Smooth muscle cell (in vitro differentiated cells): Measurements from ENCODE around the gene ROBO1. TPM values are rescaled to one million over a fixed set of nuclear protein-coding genes. Genes with fewer than 3 reads are reported as not detected.

Experiments used
- DNase-seq: peaks from one replicate; lab custom pipeline; 2025; ENCODE audit not compliant: unreplicated experiment; lab: John Stamatoyannopoulos, UW
- H2AFZ ChIP-seq: fragments of 200-600 bp; sonication (generic); 2 replicates; pipeline ENCODE4 v1.6.0; 2016; ENCODE audit warnings: antibody characterized with exemption, low read depth, mild to moderate bottlenecking
- H3F3A ChIP-seq: fragments of 200-600 bp; sonication (generic); 2 replicates; pipeline ENCODE4 v1.6.0; 2017; ENCODE audit warnings: antibody characterized with exemption, low read depth
- H3K27ac ChIP-seq: fragments of 200-600 bp; sonication (generic); 2 replicates; pipeline ENCODE4 v1.5.1; 2016; ENCODE audit warnings: low read depth, mild to moderate bottlenecking
- H3K27me3 ChIP-seq: fragments of 200-600 bp; sonication (generic); 2 replicates; pipeline ENCODE4 v1.6.1; 2016; ENCODE audit warnings: low read depth, mild to moderate bottlenecking
- H3K36me3 ChIP-seq: fragments of 200-600 bp; sonication (generic); 2 replicates; pipeline ENCODE4 v1.5.1; 2016; ENCODE audit warnings: low read depth
- H3K4me1 ChIP-seq: fragments of 200-600 bp; sonication (generic); 2 replicates; pipeline ENCODE4 v1.5.1; 2016; ENCODE audit warnings: low read depth
- H3K4me2 ChIP-seq: fragments of 200-600 bp; sonication (generic); 2 replicates; pipeline ENCODE4 v1.6.0; 2016; ENCODE audit warnings: mild to moderate bottlenecking
- H3K4me3 ChIP-seq: fragments of 200-600 bp; sonication (generic); 2 replicates; pipeline ENCODE4 v1.5.1; 2016; ENCODE audit warnings: mild to moderate bottlenecking
- H3K79me2 ChIP-seq: fragments of 200-600 bp; sonication (generic); 2 replicates; pipeline ENCODE4 v1.6.0; 2016; ENCODE audit warnings: low read depth, mild to moderate bottlenecking
- H3K9ac ChIP-seq: fragments of 200-600 bp; sonication (generic); 2 replicates; pipeline ENCODE4 v1.6.0; 2016; ENCODE audit warnings: low read depth
- H3K9me3 ChIP-seq: fragments of 200-600 bp; sonication (generic); replicated peaks from 2 replicates; pipeline ENCODE4 v1.5.1; 2016; ENCODE audit warnings: low read depth
- H4K20me1 ChIP-seq: fragments of 200-600 bp; sonication (generic); 2 replicates; pipeline ENCODE4 v1.6.0; 2016; ENCODE audit warnings: low read depth
- CTCF ChIP-seq: fragments of 200-600 bp; sonication (generic); IDR thresholded peaks from 2 replicates; pipeline ENCODE4 v1.5.1; 2017; ENCODE audit warnings: borderline replicate concordance, mild to moderate bottlenecking, antibody characterized with exemption; ENCODE audit not compliant: insufficient read depth, poor library complexity, severe bottlenecking
- WGBS: methylation state at CpG from one replicate; pipeline ENCODE4 v1.1.7; 2016; ENCODE audit warnings: low lambda C conversion rate; 5-methylcytosine and 5-hydroxymethylcytosine counted together
- polyA plus RNA-seq: library from polyadenylated mRNA; unstranded; fragments of >200 nt; fragmentation: Nextera tagmentation; extraction: Ambion mirVana; gene quantifications from 2 replicates; pipeline ENCODE4 v1.2.1, GENCODE V29; 2016
- total RNA-seq: library from RNA; depleted of rRNA; stranded (reverse); fragments of >200 nt; gene quantifications from 2 replicates; pipeline ENCODE4 v1.2.3, GENCODE V29; 2014

The ROBO1 gene
- total and polyA plus RNA-seq, 2 experiments from 2014 or later = 30.5 to 79.5 TPM

- no peak for TF ChIP-seq CTCF
- no peak overlapping the region for H3K27ac ChIP-seq
- H3K9me3 ChIP-seq = no peaks in the 10 kb centered on the region
- H3K4me3 ChIP-seq = no peak overlapping the region
- no peaks in the 10 kb centered on the region for H3K36me3 ChIP-seq
- H3K9ac ChIP-seq = no peak overlapping the region
- H4K20me1 ChIP-seq = no peaks in the 10 kb centered on the region
- no peak for DNase-seq
- H3K4me1 ChIP-seq = no peaks in the 10 kb centered on the region
- H3K27me3 ChIP-seq = no peaks in the 10 kb centered on the region
- H3K4me2 ChIP-seq = no peak overlapping the region
- H3K79me2 ChIP-seq = no peaks in the 10 kb centered on the region
- no peaks in the 10 kb centered on the region for H3F3A ChIP-seq
- no peak overlapping the region for H2AFZ ChIP-seq
Observed at GRCh38 chr3:79587150-79587549, 180.6 kb downstream of the ROBO1 start.

GRCh38 chr3:79586232-79586631 lies 181.6 kb downstream of the ROBO1 start:
- Histone ChIP-seq H3K4me3 (no peak overlapping the region), H3K4me2 (no peak overlapping the region), H3K36me3 (no peaks in the 10 kb centered on the region), H3K27ac (no peak overlapping the region), H3K79me2 (no peaks in the 10 kb centered on the region), H3K4me1 (no peaks in the 10 kb centered on the region), H2AFZ (no peak overlapping the region), H3K9me3 (no peaks in the 10 kb centered on the region), H3F3A (no peaks in the 10 kb centered on the region), H4K20me1 (no peaks in the 10 kb centered on the region), H3K9ac (no peak overlapping the region), H3K27me3 (no peaks in the 10 kb centered on the region)
- DNase-seq = no peak
- no peak for TF ChIP-seq CTCF

GRCh38 chr3:79572930-79573329 lies 194.9 kb downstream of the ROBO1 start:
- H3K4me1 ChIP-seq = no peaks in the 10 kb centered on the region
- no peaks in the 10 kb centered on the region for H3K36me3 ChIP-seq
- no peak overlapping the region for H3K4me2 ChIP-seq
- no peaks in the 10 kb centered on the region for H3K9me3 ChIP-seq
- WGBS = 87% methylated on average over 7 of the region's 7 CpGs
- no peak for TF ChIP-seq CTCF
- H3F3A ChIP-seq = no peaks in the 10 kb centered on the region
- no peak overlapping the region for H3K4me3 ChIP-seq
- no peaks in the 10 kb centered on the region for H3K27me3 ChIP-seq
- H3K27ac ChIP-seq = no peak overlapping the region
- no peak overlapping the region for H3K9ac ChIP-seq
- no peaks in the 10 kb centered on the region for H4K20me1 ChIP-seq
- H3K79me2 ChIP-seq = no peaks in the 10 kb centered on the region
- DNase-seq = no peak
- H2AFZ ChIP-seq = no peak overlapping the region

- 89% methylated on average over 10 of the region's 10 CpGs for WGBS
Observed at GRCh38 chr3:79568938-79569337, 198.9 kb downstream of the ROBO1 start.

More at GRCh38 chr3:79568938-79569337, 198.9 kb downstream of the ROBO1 start:
- Histone ChIP-seq H3K27me3 (no peaks in the 10 kb centered on the region), H3K9ac (no peak overlapping the region), H3K36me3 (no peaks in the 10 kb centered on the region), H3K4me1 (no peaks in the 10 kb centered on the region), H3K79me2 (no peaks in the 10 kb centered on the region), H3K9me3 (no peaks in the 10 kb centered on the region), H3F3A (no peaks in the 10 kb centered on the region), H3K4me3 (no peak overlapping the region), H3K4me2 (no peak overlapping the region), H3K27ac (no peak overlapping the region), H4K20me1 (no peaks in the 10 kb centered on the region), H2AFZ (no peak overlapping the region)
- DNase-seq = no peak
- TF ChIP-seq CTCF = no peak
